Pancreas (tissue), 10 donors: ENCODE measurements around the gene FUT2. TPM values are rescaled to one million over a fixed set of nuclear protein-coding genes. Genes with fewer than 3 reads are reported as not detected.

Experiments used
- ATAC-seq, 4 donors: fragments of 200-7000 bp; cut with Tn5 transposase; one replicate each; pipeline versions ENCODE4 v1.8.0 to v1.9.1; 2020; ENCODE audit warnings: mild to moderate bottlenecking in 4 of 4, moderate library complexity in 4 of 4
- DNase-seq, 6 donors: peaks; one replicate each; pipeline ENCODE4 v3.0.0-alpha.2; 2020
- FAIRE-seq: peaks from 2 replicates; lab custom pipeline; 2012; peaks lifted over from hg19 to GRCh38; lab: Jason Lieb, UNC
- H3K27ac ChIP-seq, 4 donors: fragments of 200-600 bp; sonication (generic); 1 replicate in 3 of 4; 2 replicates in 1 of 4; pipeline versions ENCODE4 v1.5.0 to v1.8.0; 2020
- H3K27me3 ChIP-seq, 4 donors: fragments of 200-600 bp; one replicate each; pipeline ENCODE4 v1.8.0; 2021
- H3K36me3 ChIP-seq, 3 donors: fragments of 200-600 bp; sonication (generic) in 1 of 3; one replicate each; pipeline versions ENCODE4 v1.5.0 to v1.8.0; 2020 to 2021
- H3K4me1 ChIP-seq, 3 donors: fragments of 200-600 bp; one replicate each; pipeline ENCODE4 v1.8.0; 2021
- H3K4me3 ChIP-seq, 4 donors: fragments of 200-600 bp; sonication (generic) in 2 of 4; one replicate each; pipeline versions ENCODE4 v1.5.0 to v1.8.0; 2020 to 2021
- H3K9me3 ChIP-seq, 4 donors: fragments of 200-600 bp; one replicate each; pipeline ENCODE4 v1.8.0; 2021
- CTCF ChIP-seq, 4 donors: fragments of 200-600 bp; sonication (generic) in 3 of 4; IDR thresholded peaks; one replicate each; pipeline versions ENCODE4 v1.5.0 to v1.8.0; 2021; ENCODE audit warnings: antibody characterized with exemption in 4 of 4
- WGBS, 2 donors: extraction: QIAGEN DNeasy Blood & Tissue Kit; methylation state at CpG; one replicate each; pipeline ENCODE4 v1.1.7; 2013; 5-methylcytosine and 5-hydroxymethylcytosine counted together
- intact Hi-C, 3 donors: fragments of 100-400 bp; cut with DNase I; formaldehyde crosslinking; loops; one replicate each; pipeline versions ENCODE4 v1.11.1 to v1.14.2; 2022
- polyA plus RNA-seq, 2 donors: library from polyadenylated mRNA; stranded (reverse); fragments of 200-250 nt; gene quantifications; one replicate each; pipeline ENCODE4 v1.2.3, GENCODE V29; 2013
- total RNA-seq, 6 donors: library from RNA; stranded (reverse); fragmentation: NEBNext Ultra II Directional in 4 of 6; extraction: Animal tissue kit (Norgen Biotek cat#: 25700) in 4 of 6; gene quantifications; one replicate each; pipeline versions ENCODE4 v1.2.1 to v1.2.4, GENCODE V29; 2021 to 2023
- donor health status: healthy with polysubstance abuse.
- donor health status: DM: no; HTN: no; CAD: no; lungs with moderate emphysema.
- donor health status: DM: no; HTN: no; CAD: no.
- donor health status: control.
- donor health status: control.
- donor health status: Bipolar disorder and iron deficiency.
- donor health status: DM: yes; HTN: yes; CAD: no.
- donor health status: DM: no; HTN: no; CAD: no.
- donor health status: DM: no; HTN: no; CAD: no.
- donor health status: DM: yes; HTN: yes; CAD: no.

FUT2 gene
- total and polyA plus RNA-seq, 8 donors = 3.7 to 14.5 (median 6.6) TPM

DNA sequence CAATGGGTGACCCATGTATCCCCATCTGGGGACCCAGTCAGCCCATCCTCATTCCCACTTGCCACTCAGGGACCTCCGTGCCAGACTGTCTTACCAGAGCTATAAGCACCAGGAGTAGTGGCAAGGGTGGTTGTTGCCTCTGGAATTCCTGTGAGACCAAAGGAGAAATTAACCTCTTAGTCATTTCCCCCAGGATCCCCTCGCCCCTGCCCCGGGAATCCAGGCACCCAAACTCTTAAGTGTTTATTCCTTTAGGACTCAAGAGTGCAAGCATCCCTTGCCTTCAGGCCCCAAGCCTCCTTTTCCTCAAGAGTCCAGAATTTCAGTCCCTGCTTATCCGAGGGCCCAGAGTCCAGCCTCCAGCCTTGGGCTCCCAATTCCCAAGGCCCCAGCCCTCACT, 32.1 kb upstream of the FUT2 start:
- no peak overlapping the region for H3K4me3 ChIP-seq
- peaks cover 0 to 7% (median 0%) of the 10 kb centered on the region in 3 donors for H3K4me1 ChIP-seq
- FAIRE-seq (no peak), ATAC-seq (no peak), DNase-seq (no peak)
- WGBS, 2 donors = 93 to 97% methylated on average over 4 of the region's 4 CpGs
- H3K9me3 ChIP-seq = no peaks in the 10 kb centered on the region
- H3K36me3 ChIP-seq = no peaks in the 10 kb centered on the region
- TF ChIP-seq CTCF (IDR thresholded peaks at IDR 0.05) = no peak
- no peaks in the 10 kb centered on the region for H3K27me3 ChIP-seq
- H3K27ac ChIP-seq = no peak overlapping the region
- intact Hi-C loops = no loop called here

- no peaks in the 10 kb centered on the region for H3K36me3 ChIP-seq
- 88 to 91% methylated on average over 14 of the region's 14 CpGs for WGBS, 2 donors
Observed at GRCh38 chr19:48664476-48664875, 31.3 kb upstream of the FUT2 start.

DNA sequence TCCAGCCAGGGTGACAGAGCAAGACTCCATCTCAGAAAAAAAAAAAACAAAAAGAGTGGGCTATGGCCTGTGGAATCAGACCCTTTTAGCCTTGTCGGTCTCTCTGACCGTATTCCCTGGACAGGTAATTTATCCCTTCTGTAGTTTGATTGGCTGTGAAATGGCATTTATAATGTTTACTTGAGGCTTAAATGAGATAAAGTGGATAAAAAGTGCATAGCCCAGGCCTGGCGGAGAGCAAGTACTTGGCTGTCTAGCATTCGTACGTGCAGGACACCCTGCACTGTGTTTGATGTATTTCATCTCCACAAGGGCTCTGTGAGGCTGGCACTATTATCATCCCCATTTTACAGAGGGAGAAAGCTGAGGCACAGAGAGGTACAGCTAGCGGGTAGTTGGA, 30.0 kb upstream of the FUT2 start:
- H3K4me1 ChIP-seq = peaks cover 0 to under 1% (median 0%) of the 10 kb centered on the region in 3 donors
- DNase-seq (no peak), ATAC-seq (no peak), FAIRE-seq (no peak)
- 65 to 69% methylated on average over 6 of the region's 6 CpGs for WGBS, 2 donors
- H3K4me3 ChIP-seq = no peak overlapping the region
- H3K27me3 ChIP-seq = no peaks in the 10 kb centered on the region
- intact Hi-C loops = no loop called here
- H3K9me3 ChIP-seq = no peaks in the 10 kb centered on the region
- TF ChIP-seq CTCF (IDR thresholded peaks at IDR 0.05) = no peak
- H3K27ac ChIP-seq = no peak overlapping the region
- H3K36me3 ChIP-seq = no peaks in the 10 kb centered on the region

More at GRCh38 chr19:48664476-48664875, 31.3 kb upstream of the FUT2 start:
- TF ChIP-seq CTCF (IDR thresholded peaks at IDR 0.05) = no peak
- no peaks in the 10 kb centered on the region for H3K9me3 ChIP-seq
- peaks cover 0 to 7% (median 0%) of the 10 kb centered on the region in 3 donors for H3K4me1 ChIP-seq
- intact Hi-C loops = no loop called here
- DNase-seq (no peak), FAIRE-seq (no peak), ATAC-seq (no peak)
- no peaks in the 10 kb centered on the region for H3K27me3 ChIP-seq
- no peak overlapping the region for H3K4me3 ChIP-seq
- no peak overlapping the region for H3K27ac ChIP-seq

DNA sequence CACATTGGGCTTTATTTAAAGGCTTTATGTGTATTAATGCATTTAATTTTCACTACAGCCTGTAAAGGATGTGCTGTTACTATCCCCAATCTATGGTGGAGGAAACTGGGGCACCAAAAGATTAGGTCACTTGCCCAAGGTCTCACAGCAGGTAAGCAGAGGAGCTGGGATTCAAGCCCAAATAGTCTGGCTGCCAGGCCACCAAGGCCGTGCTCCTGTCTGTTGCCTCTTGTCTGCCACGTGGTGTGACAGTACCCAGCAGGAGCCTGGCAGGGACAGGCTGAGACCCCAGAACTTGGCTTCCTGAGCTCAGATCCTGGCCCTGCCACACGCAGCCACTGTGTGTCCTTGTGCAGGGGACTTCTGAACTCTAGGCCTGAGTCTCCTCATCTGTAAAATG, 27.4 kb upstream of the FUT2 start:
- H3K4me1 ChIP-seq = no peaks in the 10 kb centered on the region
- FAIRE-seq (no peak), DNase-seq (no peak), ATAC-seq (no peak)
- WGBS, 2 donors = 47 to 56% methylated on average over 3 of the region's 3 CpGs
- H3K9me3 ChIP-seq = no peaks in the 10 kb centered on the region
- intact Hi-C loops = no loop called here
- no peak for TF ChIP-seq CTCF (IDR thresholded peaks at IDR 0.05)
- no peaks in the 10 kb centered on the region for H3K27me3 ChIP-seq
- no peak overlapping the region for H3K27ac ChIP-seq
- H3K36me3 ChIP-seq = no peaks in the 10 kb centered on the region
- H3K4me3 ChIP-seq = no peak overlapping the region

- Histone ChIP-seq H3K27ac (no peak overlapping the region), H3K4me3 (no peak overlapping the region), H3K36me3 (no peaks in the 10 kb centered on the region), H3K4me1 (no peaks in the 10 kb centered on the region), H3K27me3 (no peaks in the 10 kb centered on the region), H3K9me3 (no peaks in the 10 kb centered on the region)
- ATAC-seq (no peak), DNase-seq (no peak), FAIRE-seq (no peak)
- intact Hi-C loops = no loop called here
- TF ChIP-seq CTCF (IDR thresholded peaks at IDR 0.05) = no peak
- 97 to 100% methylated on average over 2 of the region's 2 CpGs for WGBS, 2 donors
Observed at GRCh38 chr19:48668761-48669160, 27.0 kb upstream of the FUT2 start.
